Stimulated activated naive B cell treated with anti-CD40 and anti-IgM and Interleukin-4, amounts not matched to agents 10 μg/mL and 1 μg/mL and 100 μg/mL, for 72 hours (primary cell): ENCODE measurements around the gene JAK3.

Experiments used
- ATAC-seq, 2 donors: fragments of 150-1000 bp; cut with Tn5 transposase; replicated peaks; 2 replicates each; pipeline ENCODE4 v1.10.0; 2021; ENCODE audit warnings: moderate library complexity in 1 of 2
- DNase-seq: peaks from one replicate; pipeline ENCODE4 v3.0.0; 2021
- H3K27ac Mint-ChIP-seq: one replicate; pipeline ENCODE4 v1.8.0; 2022; ENCODE audit warnings: mild to moderate bottlenecking, mixed read lengths
- H3K27me3 Mint-ChIP-seq, 2 donors: one replicate each; pipeline ENCODE4 v1.8.0; 2022; ENCODE audit warnings: mixed read lengths in 2 of 2
- H3K36me3 Mint-ChIP-seq, 2 donors: one replicate each; pipeline ENCODE4 v1.8.0; 2022; ENCODE audit warnings: mixed read lengths in 2 of 2, mild to moderate bottlenecking in 1 of 2
- H3K4me1 Mint-ChIP-seq, 2 donors: one replicate each; pipeline ENCODE4 v1.8.0; 2022; ENCODE audit warnings: mixed read lengths in 2 of 2, mild to moderate bottlenecking in 1 of 2
- H3K4me3 Mint-ChIP-seq, 2 donors: one replicate each; pipeline ENCODE4 v1.8.0; 2022; ENCODE audit warnings: mild to moderate bottlenecking in 2 of 2, mixed read lengths in 2 of 2, moderate library complexity in 1 of 2
- H3K9me3 Mint-ChIP-seq, 2 donors: one replicate each; pipeline ENCODE4 v1.8.0; 2022; ENCODE audit warnings: mixed read lengths in 2 of 2, mild to moderate bottlenecking in 1 of 2

The JAK3 gene

GRCh38 chr19:17775991-17776803, 71.6 kb downstream of the JAK3 start:
- DNase-seq = peak; percentile 93
- Mint-ChIP-seq H3K27me3 (no peaks in the 10 kb centered on the region), H3K27ac (peak overlapping the region; percentile 100), H3K4me1 (peaks cover 52 to 71% of the 10 kb centered on the region in 2 donors), H3K36me3 (peaks cover 67 to 79% of the 10 kb centered on the region in 2 donors), H3K4me3 (peak overlapping the region; percentile 72 to 75), H3K9me3 (peaks cover 0 to 3% of the 10 kb centered on the region in 2 donors)
- ATAC-seq = peak; percentile 82 to 85

DNA sequence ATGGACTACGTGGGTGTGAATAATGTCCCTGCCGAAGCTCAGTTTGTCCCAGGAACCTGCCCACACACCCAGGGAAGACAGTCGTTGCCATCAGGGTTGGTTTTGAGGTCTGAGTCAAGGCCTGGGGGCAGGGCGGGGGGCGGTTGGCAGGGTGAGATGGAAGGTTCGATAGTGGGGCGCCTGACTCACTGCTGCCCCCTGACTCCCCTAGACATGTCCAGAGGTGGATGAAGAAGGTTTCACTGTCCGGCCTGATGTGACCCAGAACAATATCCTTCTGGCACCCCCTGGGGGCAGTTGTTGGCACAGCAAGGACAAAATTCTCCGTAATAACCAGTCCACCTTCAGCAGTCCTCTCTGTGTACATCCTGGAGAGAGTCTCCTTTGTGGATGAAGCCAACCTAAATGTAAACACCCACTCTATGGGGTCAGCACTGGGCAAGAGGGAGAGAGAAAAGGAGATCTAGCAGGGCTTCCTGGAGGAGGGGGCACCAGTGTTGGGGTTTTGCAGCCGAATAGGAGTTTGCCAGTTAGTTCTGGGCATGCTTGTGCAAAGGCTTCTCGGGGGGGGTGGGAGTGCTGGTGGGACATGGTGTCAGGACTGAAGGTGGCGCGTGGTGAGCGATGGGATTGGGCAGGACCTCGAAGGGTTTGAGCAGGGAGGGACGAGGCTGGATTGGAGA, 72.4 kb downstream of the JAK3 start:
- ATAC-seq = no peak
- Mint-ChIP-seq H3K27ac (peak overlapping the region; percentile 100), H3K36me3 (peaks cover 65 to 79% of the 10 kb centered on the region in 2 donors), H3K4me1 (peaks cover 52 to 78% of the 10 kb centered on the region in 2 donors), H3K27me3 (no peaks in the 10 kb centered on the region), H3K9me3 (peaks cover 0 to 3% of the 10 kb centered on the region in 2 donors), H3K4me3 (peak overlapping the region; percentile 72 to 75)
- DNase-seq = no peak
